ENCODE data around the gene NRAP.
"Not testable (repeated sequence)": the region's sequence is repeated elsewhere in the genome, so short reads cannot be mapped to it uniquely, and the experiment has no call there.

NRAP gene

GRCh38 chr10:113665352-113665751, 1.5 kb upstream of the NRAP start:
- TF ChIP-seq, protein P1, sequence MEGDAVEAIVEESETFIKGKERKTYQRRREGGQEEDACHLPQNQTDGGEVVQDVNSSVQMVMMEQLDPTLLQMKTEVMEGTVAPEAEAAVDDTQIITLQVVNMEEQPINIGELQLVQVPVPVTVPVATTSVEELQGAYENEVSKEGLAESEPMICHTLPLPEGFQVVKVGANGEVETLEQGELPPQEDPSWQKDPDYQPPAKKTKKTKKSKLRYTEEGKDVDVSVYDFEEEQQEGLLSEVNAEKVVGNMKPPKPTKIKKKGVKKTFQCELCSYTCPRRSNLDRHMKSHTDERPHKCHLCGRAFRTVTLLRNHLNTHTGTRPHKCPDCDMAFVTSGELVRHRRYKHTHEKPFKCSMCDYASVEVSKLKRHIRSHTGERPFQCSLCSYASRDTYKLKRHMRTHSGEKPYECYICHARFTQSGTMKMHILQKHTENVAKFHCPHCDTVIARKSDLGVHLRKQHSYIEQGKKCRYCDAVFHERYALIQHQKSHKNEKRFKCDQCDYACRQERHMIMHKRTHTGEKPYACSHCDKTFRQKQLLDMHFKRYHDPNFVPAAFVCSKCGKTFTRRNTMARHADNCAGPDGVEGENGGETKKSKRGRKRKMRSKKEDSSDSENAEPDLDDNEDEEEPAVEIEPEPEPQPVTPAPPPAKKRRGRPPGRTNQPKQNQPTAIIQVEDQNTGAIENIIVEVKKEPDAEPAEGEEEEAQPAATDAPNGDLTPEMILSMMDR (IDR thresholded peaks at IDR 0.05; ENCODE audit: low read depth, low read length): no peak
- no peak overlapping the region for H3K4me3 ChIP-seq (ENCODE audit: low read depth, low read length)

DNA sequence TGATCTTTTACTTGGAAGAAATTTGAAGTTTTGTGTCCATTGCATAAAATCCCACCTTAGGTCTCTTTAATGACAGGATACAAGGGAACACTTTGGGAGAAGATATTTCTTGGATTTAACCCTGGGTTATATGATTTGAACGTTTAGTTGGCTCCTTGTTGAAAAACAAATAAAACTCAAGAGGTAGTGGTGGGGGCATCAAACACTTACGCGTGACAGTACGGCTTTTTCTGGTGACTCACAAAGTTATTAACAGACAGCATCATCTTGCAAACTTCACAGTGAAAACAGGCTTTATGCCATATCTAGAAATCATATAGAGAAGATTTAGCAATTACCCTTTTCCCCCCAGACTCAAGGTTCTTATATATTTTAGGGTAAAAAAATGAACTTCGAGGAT, 699 bp downstream of the NRAP start:
- H3K4me3 ChIP-seq (ENCODE audit: low read depth, low read length): no peak overlapping the region
- TF ChIP-seq, protein P1 (IDR thresholded peaks at IDR 0.05; ENCODE audit: low read depth, low read length): no peak

DNA sequence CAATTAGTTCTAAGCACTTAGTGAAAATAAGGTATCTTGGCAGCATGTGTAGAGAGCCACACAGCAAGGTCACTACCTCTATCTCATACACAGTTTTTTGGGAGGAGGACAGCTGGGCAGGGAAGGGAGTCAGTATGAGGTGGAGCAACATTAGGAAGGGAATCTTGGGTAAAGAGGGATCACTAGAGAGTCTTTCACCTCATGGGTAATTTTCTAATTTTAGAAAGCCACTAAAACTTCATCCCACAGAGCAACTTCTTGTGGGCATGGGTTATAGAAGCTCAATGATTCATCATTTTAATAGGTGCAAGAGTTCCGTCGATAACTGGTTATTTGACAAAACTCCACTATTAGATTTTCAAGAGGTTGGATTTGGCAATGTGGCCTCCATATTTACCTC, 2.5 kb downstream of the NRAP start:
- H3K4me3 ChIP-seq (ENCODE audit: low read depth, low read length): no peak overlapping the region
- TF ChIP-seq, protein P1 (IDR thresholded peaks at IDR 0.05; ENCODE audit: low read depth, low read length): no peak

GRCh38 chr10:113657544-113657943, 6.3 kb downstream of the NRAP start:
- TF ChIP-seq, protein P1 (IDR thresholded peaks at IDR 0.05; ENCODE audit: low read depth, low read length): no peak
- no peak overlapping the region for H3K4me3 ChIP-seq (ENCODE audit: low read depth, low read length)

GRCh38 chr10:113656896-113657295, 6.9 kb downstream of the NRAP start:
- TF ChIP-seq, protein P1 (IDR thresholded peaks at IDR 0.05; ENCODE audit: low read depth, low read length): no peak
- H3K4me3 ChIP-seq (ENCODE audit: low read depth, low read length): no peak overlapping the region

GRCh38 chr10:113652456-113652855, 11.4 kb downstream of the NRAP start:
- H3K4me3 ChIP-seq (ENCODE audit: low read depth, low read length): not testable (repeated sequence)

- H3K4me3 ChIP-seq (ENCODE audit: low read depth, low read length): no peak overlapping the region
- TF ChIP-seq, protein P1 (IDR thresholded peaks at IDR 0.05; ENCODE audit: low read depth, low read length): no peak
Observed at GRCh38 chr10:113651898-113652297, 11.9 kb downstream of the NRAP start.

GRCh38 chr10:113651021-113651420, 12.8 kb downstream of the NRAP start:
- TF ChIP-seq, protein P1 (IDR thresholded peaks at IDR 0.05; ENCODE audit: low read depth, low read length): no peak
- H3K4me3 ChIP-seq (ENCODE audit: low read depth, low read length): no peak overlapping the region

Measured in WI38 (cell line).